AG04449 (cell line): ENCODE results near the gene TNFRSF8.

Source experiments
- CTCF ChIA-PET: fragments of 350-600 bp; formaldehyde crosslinking; extraction: SDS; loops from one replicate; lab custom pipeline; 2021; ENCODE audit warnings: antibody characterized with exemption; lab: Yijun Ruan, JAX
- POLR2A ChIA-PET: fragments of 400-600, 350-600 bp; formaldehyde crosslinking; extraction: SDS; loops from one replicate; lab custom pipeline; 2020; ENCODE audit warnings: antibody characterized with exemption, inconsistent platforms; lab: Yijun Ruan, JAX
- DNase-seq: peaks from one replicate; pipeline ENCODE4 v3.0.0-alpha.2; 2010; ENCODE audit warnings: low read depth, low spot score
- H3K4me3 ChIP-seq: 2 replicates; pipeline ENCODE4 v1.5.1; 2011; ENCODE audit warnings: low read depth, mild to moderate bottlenecking, control low read depth, low read length
- CTCF ChIP-seq: IDR thresholded peaks from one replicate; pipeline ENCODE4 v1.5.1; 2011; ENCODE audit warnings: mild to moderate bottlenecking, moderate library complexity, low read length, control low read depth, inconsistent platforms; ENCODE audit not compliant: insufficient read depth; ENCODE audit errors: missing control alignments

TNFRSF8 gene

GRCh38 chr1:12111741-12112140 is 48.6 kb downstream of the TNFRSF8 start:
- ChIA-PET POLR2A (no interaction called here), CTCF (interaction anchor here (1.3 to 3.7 kb wide), 4 partner anchors 9 to 91 kb away, joined by 4 to 14 read pairs (median 6); no protein-coding TSS in a partner anchor)
- TF ChIP-seq CTCF, result no peak
- no peak overlapping the region for H3K4me3 ChIP-seq
- no peak for DNase-seq

- ChIA-PET CTCF (interaction anchor here (0.8 to 16.0 kb wide), 4 partner anchors 9 to 94 kb away, joined by 3 to 730 read pairs (median 8); no protein-coding TSS in a partner anchor), POLR2A (no interaction called here)
- no peak for TF ChIP-seq CTCF
- no peak for DNase-seq
- no peak overlapping the region for H3K4me3 ChIP-seq
Observed at GRCh38 chr1:12112711-12113161, 49.6 kb downstream of the TNFRSF8 start.

- CTCF ChIA-PET, result interaction anchor here (0.7 to 16.0 kb wide), 6 partner anchors 8 to 93 kb away, joined by 3 to 730 read pairs (median 9); no protein-coding TSS in a partner anchor
- no peak overlapping the region for H3K4me3 ChIP-seq
- no peak for TF ChIP-seq CTCF
- DNase-seq, result no peak
- POLR2A ChIA-PET, result no interaction called here
Observed at GRCh38 chr1:12113433-12114339, 50.6 kb downstream of the TNFRSF8 start.

GRCh38 chr1:12114340-12114683 is 51.2 kb downstream of the TNFRSF8 start:
- POLR2A ChIA-PET, result no interaction called here
- no peak for DNase-seq

GRCh38 chr1:12114916-12115315 is 51.8 kb downstream of the TNFRSF8 start:
- no peak for TF ChIP-seq CTCF
- DNase-seq, result no peak
- ChIA-PET POLR2A (no interaction called here), CTCF (interaction anchor here (1.4 to 16.0 kb wide), 3 partner anchors 10 to 91 kb away, joined by 3 to 730 read pairs (median 32); no protein-coding TSS in a partner anchor)
- H3K4me3 ChIP-seq, result no peak overlapping the region

More at GRCh38 chr1:12114340-12114683, 51.2 kb downstream of the TNFRSF8 start:
- H3K4me3 ChIP-seq, result no peak overlapping the region
- TF ChIP-seq CTCF, result no peak
- CTCF ChIA-PET, result interaction anchor here (0.7 to 16.0 kb wide), 4 partner anchors 11 to 92 kb away, joined by 3 to 730 read pairs (median 18); no protein-coding TSS in a partner anchor
